ENCODE data around the gene RAB11FIP4.

The RAB11FIP4 gene

DNA sequence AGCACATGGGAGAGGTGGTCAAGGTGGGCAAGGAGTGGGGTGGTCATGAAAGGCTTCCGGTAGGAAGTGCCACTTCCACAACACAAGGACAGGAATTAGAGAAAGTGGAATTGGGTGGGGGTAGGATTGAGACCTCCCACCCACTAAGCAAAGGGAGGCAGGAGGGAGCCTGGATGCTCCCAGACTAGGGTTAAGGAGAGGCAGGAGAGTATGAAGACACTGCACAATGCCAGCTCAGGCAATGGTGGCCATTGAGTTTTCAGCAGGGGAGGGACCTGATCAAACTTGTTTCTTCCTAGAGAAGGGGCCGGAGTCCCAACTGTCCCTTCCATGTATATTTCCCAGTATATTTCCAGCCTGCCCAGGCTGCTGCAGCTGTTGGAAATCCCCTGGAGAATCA lies 3.1 kb upstream of the RAB11FIP4 start:
- DNase-seq: no peak

DNA sequence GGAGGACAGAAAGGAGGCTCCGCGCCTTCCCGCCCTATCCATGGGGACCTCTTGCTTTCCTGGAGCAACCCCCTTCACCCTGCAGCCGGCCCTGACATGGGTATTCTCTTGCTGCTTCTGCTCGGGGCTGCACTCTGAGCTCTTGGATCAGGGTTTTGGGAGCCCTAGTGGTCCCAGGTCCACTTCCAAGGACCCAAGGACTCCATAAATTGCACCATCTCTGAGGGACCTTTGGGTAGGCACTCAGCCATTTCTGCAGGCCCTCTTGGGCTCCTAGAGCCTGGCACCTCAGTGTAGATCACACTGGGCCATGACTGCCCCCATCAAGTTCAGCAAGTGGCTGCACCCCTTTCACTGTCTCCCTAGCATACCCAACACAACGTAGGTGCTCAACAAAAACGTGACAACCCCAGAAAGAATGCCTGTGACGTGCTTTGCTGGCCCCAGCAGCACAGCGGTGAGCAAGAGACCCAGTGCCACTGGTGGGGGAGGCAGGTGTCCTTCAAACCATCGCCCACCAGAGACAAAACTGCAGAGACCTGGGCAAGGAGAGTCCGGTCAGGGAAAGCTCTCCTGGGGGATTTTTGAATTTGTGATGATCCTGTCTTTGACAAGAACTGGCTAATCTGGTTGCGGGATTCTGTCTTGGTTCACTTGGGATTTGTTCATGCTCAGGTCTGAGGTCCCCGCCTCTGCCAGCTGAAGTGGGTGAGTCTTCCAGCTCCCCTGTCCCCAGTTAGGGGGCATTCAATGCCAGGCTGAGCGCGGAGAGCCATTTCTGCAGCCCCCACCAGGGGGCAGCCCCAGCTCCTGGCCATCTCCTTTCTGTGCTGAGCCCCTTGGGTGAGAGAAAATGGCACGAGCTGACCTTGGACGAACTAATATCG lies 2.5 kb upstream of the RAB11FIP4 start:
- no peak for DNase-seq

DNA sequence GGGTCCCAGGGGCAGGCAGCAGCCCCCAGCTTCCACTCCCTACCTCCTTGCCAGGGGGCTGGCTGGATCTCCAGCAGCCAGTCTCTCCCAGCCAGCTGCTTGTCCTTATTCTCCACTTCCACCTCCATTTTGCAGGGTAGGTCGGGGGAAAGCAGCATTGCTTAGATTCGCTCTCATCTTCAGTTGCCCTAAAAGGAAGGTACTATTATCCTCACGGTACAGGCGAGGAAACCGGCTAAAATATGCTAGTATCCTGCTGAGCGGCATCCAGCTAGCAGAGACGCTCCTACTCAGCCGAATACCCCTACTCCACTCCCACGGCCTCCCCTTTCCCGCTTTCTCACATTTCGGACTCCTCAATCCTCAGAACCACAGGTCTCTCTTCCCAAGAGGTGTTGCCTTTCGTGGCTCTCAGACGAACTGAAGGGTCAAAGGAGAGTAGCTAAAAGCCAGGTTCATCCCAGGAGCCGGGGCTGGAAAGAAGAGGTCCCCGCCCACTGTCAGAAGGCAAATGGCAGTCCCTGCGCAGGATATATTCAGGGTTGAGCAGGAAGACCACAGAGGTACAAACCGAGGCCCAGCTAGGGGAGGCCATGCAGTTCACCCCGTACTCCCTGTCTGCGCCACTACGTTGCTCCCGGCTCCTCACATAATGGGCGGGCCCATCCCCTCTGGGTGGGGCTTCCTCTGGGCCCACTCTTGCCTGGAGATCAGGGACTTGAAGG lies 1.7 kb upstream of the RAB11FIP4 start:
- DNase-seq: no peak

DNA sequence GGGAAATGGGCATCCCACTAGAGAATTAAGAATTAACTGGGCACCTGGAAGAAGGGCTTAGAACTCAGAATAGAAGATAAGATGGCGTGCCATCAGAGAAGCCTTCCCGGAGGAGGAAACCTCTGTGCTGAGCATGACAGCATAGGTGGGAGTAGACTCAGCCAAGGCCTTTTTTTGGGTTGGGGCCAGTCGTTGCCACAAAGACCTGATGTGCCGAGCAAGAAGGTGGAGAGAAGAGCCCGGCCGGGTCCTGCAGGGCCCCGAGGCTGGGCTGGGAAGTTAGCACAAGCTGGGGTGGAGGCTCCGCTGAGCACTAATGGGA lies 1.1 kb upstream of the RAB11FIP4 start:
- no peak for DNase-seq

DNA sequence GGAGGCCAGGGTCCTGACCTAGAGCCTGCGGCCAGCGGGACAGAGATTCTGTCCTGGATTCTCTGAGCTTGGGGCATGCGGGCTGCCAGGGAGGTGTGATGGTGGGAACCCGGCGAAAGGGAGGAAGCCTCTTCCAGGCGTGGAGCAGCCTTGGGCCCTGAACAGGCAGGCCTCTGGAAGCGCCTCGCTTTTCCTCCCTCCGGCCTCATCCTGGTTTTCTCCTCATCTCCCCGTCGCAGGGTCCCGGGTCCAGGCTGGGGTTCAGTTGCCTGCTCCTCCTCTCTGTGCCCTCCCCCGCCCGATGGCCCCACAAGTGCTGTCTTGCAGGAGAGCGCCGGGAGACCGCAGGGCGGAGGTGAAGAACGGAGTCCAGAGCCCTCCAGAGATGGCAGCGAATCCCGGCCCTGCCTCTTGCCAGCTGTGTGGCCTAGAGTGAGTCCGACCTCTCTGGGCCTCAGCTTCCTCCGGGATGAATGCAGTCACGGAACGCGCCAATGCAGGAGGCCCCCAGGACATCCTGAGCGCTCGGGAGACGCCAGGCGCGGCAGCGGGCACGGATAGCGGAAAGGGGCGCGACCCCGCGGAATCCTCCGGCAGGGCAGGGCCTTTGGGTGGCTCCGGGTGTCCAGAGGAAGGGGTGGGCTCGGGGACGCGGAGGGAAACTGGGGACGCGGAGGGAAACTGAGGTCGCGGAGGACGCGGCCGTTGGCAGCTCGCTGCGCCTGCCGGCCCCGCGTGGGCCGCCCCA lies 553 bp upstream of the RAB11FIP4 start:
- DNase-seq: no peak

DNA sequence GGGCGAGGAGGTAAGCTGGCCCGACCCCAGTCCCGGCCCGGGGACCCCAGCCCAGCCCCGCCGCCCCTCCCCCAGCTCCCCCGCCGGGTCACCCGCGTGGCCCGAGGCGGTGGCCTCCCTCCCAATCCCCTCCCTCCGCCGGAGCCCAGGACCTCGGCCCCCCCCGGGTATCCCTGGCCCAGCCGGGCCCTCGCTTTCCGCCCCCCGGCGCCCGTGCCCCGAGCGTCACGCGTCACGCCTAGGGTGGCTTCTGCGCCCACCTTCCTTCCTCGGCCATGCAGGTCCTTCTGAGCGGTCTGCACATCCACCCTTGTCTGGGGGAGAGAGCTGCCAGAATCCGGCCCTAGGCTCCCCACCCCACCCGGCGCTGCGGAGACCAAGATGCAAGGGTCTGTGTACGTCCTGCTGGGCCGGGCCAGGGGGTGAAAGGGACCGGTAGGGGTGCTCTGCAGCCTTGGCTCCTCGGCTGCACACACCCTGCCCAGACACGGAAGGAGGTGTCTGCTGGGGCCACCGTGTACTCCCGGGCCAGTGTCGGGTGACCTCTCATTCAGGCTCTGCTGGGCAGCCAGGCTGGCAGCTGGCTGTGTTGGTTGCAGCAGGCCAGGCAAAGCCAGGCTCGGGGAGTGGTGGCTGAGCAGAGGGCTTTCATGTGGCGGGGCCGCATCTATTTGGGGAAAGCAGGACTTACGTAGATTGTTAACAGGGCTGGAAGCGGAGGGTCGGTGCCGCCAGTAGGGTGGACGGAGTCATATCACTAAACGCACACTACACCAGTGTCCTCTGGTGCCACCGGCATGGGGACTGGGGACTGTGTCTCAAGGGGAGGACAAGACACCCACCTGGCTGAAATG lies 754 bp downstream of the RAB11FIP4 start:
- no peak for DNase-seq

DNA sequence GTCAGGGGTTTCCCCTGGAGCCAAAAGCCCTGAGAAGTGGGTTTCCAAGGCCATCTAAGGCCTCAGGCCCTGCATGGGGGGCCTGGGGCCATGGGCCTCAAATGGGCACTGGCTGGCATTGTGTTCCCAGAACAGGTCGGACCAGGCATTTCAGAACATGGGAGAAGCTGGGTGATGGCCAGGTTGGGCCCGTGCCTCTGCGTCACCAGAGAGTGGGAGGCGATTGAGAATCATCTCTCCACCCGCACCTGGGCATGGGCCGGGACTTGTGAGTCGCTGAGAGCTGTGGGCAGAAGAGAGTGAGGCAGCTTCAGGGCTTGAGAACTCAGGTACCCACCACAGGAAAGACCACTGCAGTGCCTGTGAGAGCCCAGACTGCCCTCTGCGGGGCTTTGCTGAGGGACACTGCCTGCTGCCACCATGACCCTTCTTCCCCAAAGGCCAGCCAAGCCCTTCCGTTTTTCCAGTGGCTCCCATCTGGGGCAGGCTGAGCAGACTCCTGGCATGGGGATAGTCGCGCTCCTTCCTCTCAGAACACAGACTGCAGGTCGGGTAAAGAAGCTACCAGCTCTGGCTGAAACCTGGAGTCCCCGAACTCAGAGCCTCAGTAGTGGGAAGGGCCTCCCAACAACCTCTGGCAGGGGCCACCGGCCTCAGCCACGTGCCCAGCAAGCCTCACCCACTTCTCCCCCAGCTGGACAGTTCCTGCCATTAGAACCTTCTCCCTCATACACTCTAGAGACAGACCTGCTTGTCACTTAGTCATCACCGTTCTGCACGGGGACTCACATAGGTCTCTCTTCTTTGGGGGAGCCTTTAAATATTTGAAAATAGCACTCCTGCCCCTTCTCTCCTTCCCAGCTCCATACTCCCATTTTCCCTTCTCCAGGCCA lies 1.6 kb downstream of the RAB11FIP4 start:
- DNase-seq: no peak

DNA sequence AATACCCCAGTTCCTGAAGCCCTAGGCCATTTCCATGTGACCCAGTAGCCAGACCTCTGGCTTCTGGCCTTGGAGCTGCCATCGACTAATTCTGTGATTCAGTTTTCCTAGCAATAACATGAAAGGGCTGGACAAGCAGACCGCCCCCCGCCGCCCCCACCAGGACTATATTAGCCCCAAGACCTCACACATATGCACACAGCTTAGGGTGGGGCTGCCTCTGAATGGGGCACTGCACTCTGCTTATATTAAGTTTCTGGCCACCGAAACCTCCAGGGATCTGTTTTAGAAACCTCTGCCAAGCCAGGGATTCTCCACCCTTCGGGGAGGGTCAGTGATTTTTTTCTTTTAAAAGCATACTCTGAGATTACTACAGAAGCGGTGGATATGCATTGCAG lies 2.3 kb downstream of the RAB11FIP4 start:
- DNase-seq: no peak

DNA sequence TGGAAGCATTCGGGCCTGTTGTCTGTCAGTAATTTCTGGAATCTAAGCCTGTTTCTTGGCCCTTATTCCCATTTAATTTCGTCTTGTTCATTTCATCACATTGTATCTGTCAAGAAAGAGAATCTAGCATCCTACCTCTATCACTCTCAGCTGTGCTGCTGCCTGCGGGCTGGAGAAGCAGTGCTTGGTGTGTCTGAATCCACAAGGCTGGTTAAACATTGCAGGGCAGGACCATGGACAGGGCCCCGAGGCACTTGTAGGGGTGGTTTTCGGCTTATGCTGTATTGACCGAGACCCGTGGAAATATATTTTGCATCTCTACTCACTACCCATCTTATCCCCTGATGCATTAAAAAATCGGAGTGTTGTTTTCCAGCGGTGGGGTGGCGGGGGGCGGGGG lies 3.1 kb downstream of the RAB11FIP4 start:
- no peak for DNase-seq

DNA sequence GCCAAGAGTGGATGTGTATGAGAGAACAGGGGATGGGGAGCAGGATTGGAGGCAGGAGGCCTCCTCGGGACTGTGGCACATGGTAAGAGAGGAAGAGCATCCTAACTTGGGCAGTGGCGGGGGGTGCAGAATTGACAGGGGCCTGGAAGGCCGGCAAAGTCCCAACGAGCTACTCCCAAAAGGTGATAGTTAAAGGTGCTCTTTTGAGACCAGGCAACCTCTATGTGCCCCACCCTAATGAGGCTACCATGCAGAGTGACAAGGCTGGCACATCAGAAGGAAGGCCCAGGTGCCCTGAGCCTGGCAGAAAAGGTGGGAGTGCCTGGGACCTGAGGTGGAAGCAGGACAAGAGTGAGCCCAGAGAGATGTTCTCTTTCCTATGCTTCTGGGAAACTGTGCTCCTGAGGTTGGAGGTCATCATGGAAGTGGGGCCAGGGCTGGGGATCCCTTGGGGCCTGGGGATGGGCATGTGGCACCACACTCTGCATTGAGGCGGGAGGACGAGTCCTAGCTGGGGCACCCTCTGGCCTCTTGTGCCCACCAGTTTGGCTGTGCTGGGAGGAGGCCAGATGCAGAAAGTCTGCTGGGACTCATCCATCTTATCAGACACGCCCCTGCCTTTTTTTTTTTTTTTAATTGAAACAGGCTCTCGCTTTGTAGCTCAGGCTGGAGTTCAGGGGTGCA lies 5.9 kb downstream of the RAB11FIP4 start:
- no peak for DNase-seq

DNA sequence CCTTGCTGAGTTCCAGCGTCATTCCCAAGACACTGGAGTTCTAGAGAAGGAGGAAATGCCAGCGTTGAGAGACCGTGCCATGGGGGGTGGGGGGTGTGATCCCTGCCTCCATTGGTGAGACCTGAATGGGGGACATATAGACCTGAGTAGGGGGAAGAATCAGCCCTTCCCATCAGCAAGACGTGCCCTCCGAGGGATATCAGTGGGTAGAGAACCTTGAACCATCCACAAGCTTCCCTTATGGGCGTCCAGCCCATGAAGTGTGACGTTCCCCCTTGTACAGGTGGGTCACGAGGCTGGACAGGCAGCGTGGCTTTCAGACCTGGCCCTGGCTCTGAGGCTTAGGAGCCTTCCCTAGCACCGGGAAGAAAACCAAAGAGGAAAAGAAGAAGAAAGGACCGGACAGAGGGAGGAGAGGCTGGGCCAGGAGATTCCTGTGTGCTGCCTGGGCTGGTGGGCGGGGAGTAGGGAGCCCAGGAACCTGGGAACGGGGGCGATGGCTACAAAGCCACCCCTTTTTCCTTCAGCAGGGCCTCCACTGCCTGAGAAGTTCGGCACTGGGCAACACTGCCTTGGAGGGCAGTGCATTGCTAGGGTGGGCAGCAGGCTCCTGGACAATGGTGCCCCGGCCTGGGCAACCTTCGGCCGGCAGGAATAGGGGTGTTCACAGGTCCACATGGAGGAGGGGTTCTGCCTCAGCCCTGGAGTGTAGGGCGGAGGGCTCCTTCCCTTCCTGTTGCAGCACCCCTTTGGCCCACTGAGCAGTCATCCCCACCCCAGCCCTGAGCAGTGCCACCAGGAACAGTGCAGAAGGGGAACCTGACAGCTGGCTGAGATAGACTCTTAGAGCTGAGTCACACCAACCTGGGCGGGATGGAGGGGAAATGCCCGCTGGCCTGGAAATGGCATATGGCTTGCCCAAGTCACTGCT lies 7.2 kb downstream of the RAB11FIP4 start:
- DNase-seq: no peak

DNA sequence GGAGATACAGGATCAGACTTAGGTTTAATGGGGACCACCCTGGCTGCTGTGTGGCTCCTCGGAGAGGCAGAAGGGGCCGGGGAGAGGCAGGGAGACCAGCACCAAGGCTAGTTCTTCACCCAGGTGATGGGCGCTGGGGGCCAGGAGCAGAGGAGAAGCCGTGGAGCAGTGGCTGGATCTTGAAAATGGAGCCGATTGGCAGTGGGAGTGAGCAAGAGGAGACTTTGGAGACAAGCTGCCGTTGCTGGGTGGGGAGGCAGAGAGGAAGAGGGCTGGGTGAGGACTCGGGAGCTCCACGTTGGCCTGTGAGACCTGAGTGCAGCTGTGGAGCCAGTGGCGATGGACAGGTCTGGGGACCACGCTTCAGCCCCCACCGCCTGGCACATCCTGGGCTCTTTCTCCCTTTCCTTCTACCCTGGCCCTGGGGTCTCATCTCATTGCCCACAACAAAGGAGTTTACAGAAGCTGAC lies 9.0 kb downstream of the RAB11FIP4 start:
- no peak for DNase-seq

DNA sequence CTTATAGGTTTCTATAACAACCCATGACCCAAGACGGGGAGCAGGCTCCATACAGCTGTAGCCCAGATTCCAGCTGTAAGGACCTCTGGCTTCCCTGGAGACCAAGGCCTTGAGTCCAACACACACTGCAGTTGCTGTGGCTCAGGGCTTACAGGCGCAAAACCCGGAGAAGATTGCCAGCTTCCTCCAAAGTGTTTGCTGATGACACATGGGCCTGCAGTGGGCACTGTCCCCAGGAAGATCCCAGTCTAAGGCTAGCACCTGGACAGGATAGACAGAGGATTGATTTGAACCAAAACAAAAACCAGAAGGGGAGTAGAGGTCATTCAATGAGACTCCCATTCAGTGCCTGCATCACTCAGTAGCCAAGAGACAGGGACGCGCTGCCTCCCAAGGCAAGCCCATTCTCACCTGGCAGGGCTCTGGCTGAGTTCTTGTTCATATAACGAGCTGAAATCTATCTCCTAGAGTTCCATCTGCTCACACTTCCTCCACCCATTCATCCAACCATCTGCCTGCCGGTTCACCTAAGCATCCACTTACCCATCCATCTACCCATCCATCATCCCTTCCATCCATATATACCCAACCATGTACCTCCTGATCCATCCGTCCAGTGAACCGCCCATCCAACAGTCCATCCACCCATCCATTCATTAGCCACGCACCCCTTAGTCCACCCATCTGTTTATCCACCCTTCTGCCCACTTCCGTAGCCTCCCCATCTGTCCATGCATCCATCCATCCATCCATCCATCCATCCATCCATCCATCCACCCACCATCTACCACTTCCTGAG lies 10.2 kb downstream of the RAB11FIP4 start:
- DNase-seq: no peak

DNA sequence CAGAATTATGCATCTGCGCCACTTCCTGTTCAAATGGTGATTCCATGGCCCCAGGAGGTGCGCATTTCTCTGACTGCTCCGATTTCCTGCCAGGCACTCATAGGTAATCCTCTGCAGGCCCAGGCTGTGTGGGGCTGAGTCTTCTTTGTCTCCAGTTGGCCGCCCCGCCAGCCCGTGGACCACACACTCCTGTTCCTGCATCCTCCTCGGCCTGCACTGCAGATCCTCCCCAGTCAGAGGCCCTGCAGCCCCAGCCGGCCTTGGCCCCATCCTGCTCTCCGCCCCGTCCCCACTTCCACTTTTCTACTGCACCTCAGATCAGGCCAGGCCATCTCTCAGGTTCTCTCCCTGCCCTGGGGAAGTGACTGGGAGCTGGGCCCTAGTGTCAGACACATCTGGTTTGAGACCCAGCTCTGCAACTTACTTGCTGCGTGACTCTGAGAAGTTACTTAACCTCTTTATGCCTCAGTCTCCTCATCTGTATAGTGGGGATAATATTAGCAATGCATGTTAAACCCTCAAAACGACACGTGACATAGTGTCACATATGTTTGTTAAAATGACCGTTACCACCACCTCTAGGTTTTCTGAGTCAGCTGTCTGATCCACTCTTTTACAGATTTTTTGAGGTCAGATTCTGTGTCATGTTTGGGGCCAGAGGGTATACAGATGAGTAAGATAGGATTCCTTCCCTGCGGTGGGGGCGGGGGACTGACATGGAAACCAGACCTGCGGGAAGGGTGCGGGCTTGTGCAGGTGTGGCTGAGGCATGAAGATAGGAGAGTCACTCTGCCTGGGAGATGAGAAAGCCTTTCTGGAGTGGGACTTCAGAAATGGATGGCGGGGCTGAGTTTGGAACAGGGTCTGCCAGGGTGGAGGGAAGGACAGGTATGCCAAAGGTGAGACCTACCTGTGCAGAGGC lies 12.8 kb downstream of the RAB11FIP4 start:
- no peak for DNase-seq

DNA sequence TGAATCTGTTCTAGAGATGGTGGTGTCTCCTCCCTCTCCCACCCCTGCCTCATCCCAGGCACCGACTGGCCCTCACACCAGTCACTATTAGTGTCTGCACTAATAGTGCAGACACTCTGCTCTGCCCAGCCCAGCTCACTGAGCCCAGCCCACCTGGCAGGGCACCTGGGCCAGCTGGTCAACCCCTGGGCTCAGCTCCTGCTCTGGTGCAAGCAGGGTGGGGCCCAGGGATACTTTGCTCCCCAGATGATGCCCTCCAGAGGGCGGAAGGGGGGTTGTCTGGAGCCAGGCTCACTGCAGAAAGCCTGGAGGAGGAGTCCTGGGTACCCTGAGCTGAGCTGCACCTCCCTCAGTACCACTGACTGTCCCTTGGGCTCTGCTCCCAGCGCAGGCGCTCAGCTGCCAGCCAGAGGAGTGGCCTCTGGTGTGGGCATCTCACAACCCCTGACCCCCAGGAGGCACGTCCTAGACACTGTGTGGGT lies 14.5 kb downstream of the RAB11FIP4 start:
- no peak for DNase-seq

DNA sequence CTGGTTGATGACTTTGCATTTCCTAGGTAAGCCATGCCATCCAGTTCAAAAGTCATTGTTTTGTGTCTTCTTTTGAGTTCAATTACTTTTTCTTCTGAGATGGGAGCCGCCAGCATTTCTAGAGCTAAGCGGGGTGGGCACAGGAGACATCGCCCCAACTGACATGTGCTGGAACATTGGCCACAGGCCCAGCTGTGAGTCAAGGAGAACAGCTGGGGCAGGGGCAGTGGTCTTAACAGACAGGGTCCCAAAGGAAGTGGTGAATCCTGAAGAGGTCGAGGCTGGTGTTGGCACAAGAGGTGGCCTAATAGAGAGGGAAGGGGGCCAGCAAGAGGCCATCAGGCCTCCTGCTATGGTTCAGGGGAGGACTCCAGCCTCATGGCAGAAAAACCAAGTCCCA lies 17.1 kb downstream of the RAB11FIP4 start:
- no peak for DNase-seq

DNA sequence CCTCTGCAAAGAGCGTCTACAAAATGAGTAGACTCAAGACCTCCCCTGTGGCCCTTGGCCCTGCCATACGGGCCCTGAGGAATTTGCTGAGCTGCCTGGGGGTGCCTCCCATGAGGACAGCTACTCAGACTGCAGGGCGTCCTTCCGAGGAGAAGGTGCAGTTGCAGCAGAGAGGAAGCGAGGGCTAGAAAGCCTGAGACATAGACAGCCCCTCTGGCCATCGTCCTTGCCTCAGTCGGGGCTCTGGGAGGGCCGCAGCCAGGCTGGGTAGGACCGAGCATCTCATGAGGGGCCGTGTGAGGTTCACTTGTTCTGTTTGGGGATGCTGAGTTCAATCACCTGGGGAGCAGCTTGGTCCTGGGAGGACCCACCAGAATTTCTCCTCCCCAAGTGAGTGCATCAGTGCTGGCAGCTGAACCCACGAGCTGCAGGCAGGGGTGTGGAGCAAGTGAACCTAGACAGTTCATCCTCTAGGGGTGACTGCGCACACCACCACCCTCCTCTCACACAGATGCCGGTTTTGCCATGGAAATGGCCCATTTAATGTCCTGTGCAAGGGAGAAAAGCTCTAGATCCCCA lies 20.3 kb downstream of the RAB11FIP4 start:
- no peak for DNase-seq
